ENCODE results near the gene TOPAZ1.

Gene TOPAZ1

DNA sequence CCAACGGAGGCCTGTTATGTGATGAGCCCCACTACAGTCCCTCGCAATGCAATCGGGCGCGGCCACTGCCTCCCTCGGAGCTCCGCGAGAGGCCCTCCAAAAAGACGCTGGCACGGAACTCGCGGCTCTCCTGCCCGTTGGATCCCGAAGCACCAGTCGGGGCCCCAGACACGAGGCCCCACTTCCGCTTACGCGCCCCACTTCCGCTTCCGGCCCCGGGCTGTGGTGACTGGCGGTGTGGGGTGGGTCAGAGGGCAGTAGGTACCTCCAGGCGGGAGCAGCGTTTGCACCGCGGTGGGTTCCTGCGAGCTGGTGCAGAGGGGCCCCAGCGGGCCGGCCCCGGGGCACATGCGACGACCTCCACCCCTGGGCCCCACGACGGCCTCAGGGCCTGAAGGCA lies at the start of gene TOPAZ1:
TSS of gene TOPAZ1 (plus strand) at position 181 of the 400 bp plus-strand sequence. CDS start at position 349, 168 bp downstream.
- no peak for DNase-seq
- in situ Hi-C loops (cut with HindIII; ENCODE audit: low pct_ligation_motif_present, low pct_unique_long_range_greater_than_20kb, low sequenced_read_pairs), result no loop called here

DNA sequence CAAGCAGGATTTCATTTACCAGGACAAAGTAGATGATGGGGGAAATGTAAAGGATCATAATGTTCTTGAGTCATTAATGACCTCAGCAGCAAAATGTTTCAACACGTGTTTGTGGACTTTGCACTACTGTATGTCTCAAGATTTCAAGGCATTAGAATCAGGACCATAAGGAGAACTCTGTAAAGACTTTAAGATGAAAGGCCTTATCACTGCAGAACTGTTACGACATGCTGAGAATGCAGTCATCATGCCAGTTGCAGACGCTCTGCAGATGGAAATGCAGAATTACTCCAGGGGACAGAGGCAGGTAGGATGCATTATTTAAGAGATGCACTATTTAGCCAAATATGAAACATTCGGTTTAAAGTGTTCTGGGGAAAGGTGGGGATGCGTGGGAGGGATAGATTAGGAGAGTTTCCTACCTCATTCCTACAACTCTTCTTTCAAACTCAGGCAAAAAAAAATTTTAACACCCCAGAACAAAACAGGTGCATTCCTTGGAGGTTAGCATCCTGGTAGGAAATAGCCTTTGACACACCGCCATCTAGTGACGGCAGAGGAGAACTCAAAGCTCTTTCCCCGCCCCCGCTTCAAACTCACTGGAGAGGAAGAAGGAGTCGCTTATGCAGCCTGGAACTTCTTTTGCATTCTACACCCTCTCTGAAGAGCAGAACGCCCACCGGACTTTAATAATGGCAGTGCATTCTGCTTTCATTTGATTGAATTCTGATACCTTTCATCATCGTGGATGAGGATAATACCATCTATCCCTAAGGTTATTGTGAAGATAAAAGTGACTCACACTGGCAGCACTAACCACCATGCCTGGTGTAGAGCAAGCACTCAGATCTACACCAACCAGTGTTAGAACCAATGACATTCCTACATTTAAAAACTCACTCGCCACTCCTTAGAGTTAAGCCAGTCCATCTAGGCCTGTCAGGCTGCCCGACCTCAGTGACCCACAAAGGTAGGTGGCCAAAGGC lies 43.1 kb upstream of the TOPAZ1 start:
- in situ Hi-C loops (cut with HindIII; ENCODE audit: low pct_ligation_motif_present, low pct_unique_long_range_greater_than_20kb, low sequenced_read_pairs), result no loop called here
- DNase-seq, result peak; percentile 72

DNA sequence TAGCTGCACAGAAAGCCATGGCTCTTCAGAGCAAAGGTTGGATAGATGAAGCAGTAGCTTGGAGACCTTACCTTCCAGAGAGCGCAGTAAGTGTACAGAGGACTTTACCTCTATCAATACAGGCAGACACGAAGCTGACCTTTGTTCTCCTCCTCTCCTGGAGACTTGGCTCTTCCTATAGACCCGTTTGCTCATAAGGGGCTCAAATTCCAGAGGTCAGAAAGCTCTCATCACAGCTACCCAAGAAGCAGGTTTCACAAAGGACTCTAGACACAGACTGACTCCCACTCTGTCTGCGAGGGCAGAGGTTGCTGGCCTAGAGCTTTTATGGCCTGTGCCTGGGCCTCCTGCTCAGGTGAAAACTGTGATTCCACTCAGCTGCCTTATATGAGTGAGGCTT lies 35.4 kb upstream of the TOPAZ1 start:
- in situ Hi-C loops (cut with HindIII; ENCODE audit: low pct_ligation_motif_present, low pct_unique_long_range_greater_than_20kb, low sequenced_read_pairs), result no loop called here
- no peak for DNase-seq

DNA sequence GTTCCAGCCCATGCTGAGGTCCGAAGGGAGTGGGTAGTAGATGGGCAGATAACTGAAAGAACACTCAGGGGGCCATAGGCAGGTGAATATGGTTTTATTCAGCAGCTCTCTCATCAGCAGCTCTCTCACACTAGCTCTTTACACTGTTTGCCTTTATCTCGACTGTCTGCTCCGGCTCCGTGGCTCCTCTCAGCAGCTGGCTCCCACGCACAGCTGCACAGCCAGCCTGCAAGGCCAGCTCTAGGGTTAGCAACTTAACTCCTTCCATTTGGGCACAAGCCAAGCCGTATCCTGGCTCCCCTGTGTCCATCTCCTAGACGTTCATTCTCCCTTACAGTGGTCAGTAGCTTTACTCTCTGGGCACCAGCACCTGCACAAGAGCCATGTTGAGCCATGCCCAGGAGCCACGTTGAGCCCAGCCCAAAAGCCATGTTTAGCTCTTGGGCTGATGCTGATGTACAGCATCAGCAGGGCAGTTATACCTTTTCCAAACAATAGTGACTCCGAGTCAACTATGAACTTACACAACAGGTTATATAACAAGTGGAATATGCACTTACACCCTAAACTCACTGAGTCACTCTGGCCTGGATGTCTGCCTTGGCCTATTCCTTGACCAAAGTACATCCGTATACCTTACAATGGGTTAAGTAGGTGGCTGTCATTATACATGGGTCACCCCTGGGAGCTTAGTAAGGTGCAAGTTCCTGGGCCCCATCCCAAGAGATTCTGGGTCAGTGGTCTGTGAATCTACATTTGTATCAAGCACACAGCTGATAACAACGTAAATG lies 34.6 kb upstream of the TOPAZ1 start:
- in situ Hi-C loops (cut with HindIII; ENCODE audit: low pct_ligation_motif_present, low pct_unique_long_range_greater_than_20kb, low sequenced_read_pairs), result no loop called here
- no peak for DNase-seq

DNA sequence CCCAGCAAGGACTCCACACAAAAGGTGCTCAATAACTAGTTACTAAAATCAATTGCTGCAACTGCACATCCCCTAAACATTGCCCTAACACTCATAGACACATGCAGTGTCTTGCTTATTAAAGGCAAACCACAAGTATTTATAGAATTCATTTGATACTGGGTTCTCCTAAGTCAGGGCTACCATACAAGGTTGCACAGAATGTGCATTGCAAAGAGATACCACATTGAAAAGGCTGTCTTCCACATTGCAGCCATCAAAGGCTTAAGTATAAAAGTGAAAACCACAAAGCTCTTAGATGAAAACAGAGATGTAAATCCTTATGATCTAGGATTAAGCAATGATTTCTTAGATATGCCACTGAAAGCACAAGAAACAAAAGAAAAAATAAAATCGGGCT lies 33.6 kb upstream of the TOPAZ1 start:
- in situ Hi-C loops (cut with HindIII; ENCODE audit: low pct_ligation_motif_present, low pct_unique_long_range_greater_than_20kb, low sequenced_read_pairs), result no loop called here

DNA sequence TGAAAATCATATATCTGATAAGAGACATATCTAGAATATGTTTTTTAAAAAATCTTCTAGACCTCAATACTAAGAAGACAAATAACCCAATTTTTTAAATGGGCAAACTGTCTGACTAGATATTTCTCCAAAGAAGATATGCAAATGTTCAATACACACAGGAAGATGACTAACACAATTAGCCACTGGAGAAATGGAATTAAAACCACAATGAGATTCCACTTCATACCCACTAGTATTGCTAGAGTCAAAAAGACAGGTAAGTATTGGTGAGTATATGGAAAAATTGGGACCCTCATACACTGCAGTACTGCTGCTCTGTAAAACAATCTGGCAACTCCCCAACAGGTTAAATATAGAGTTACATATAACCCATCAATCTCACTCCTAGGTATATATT lies 33.1 kb upstream of the TOPAZ1 start:
- in situ Hi-C loops (cut with HindIII; ENCODE audit: low pct_ligation_motif_present, low pct_unique_long_range_greater_than_20kb, low sequenced_read_pairs), result no loop called here
- no peak for DNase-seq

More for the DNA sequence above, 33.6 kb upstream of the TOPAZ1 start:
- DNase-seq, result no peak

DNA sequence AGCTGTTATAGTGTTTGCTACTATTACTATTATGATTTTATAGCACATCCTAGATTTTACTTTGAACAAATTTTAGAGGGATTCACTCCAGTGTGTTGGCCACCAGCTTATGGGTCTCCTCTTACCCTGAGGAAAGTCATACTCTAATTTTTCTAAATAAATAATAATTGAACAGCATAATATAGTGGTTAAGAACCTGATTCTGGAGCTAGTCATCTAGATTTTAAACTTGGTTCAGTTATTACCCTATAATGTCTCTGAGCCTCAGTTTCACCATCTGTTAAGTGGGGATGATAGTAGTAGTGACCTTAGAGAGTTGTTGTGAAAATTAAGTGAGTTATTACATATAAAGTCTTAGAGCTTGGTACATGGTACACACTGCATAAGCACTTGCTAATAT lies 30.7 kb upstream of the TOPAZ1 start:
- in situ Hi-C loops (cut with HindIII; ENCODE audit: low pct_ligation_motif_present, low pct_unique_long_range_greater_than_20kb, low sequenced_read_pairs), result no loop called here
- DNase-seq, result no peak

DNA sequence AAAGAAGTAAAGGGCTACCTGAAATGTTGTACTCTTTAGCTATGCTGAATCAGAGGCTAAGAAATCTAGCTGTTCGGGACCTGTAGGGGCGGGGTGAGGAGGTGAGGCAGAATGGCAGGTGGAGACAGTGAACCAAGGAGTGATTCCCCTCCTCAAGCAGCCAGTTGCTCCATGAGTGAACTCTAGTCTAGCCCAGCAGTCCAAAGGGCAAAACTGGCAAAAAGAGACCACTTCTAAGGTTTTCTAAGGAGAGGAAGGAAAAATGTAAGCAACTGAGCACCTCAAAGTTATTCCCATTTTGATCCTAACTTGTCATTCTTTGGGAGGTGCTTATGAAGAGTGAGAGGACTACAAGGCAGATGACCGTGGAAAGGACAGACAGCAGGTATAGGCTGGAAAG lies 19.3 kb upstream of the TOPAZ1 start:
- in situ Hi-C loops (cut with HindIII; ENCODE audit: low pct_ligation_motif_present, low pct_unique_long_range_greater_than_20kb, low sequenced_read_pairs), result no loop called here
- DNase-seq, result no peak

DNA sequence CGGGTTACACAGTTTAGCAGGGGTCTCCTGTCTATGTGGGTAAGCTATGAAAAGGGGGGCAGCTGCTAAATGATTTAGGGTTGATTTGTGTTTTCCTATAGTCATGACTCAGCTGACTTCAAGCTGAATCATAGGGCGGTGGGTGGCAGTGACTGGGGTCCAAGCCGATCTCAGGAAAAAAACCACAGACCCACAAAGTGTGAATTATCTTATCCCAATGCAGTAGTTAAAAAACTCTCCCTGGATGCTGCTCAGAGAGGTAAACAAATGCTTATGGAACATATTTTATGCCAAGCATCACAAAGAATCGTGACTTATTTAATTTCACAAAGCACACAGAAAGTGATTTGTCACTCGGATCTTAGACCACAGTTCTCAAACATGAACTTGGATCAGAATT lies 18.4 kb upstream of the TOPAZ1 start:
- in situ Hi-C loops (cut with HindIII; ENCODE audit: low pct_ligation_motif_present, low pct_unique_long_range_greater_than_20kb, low sequenced_read_pairs), result no loop called here
- DNase-seq, result no peak

DNA sequence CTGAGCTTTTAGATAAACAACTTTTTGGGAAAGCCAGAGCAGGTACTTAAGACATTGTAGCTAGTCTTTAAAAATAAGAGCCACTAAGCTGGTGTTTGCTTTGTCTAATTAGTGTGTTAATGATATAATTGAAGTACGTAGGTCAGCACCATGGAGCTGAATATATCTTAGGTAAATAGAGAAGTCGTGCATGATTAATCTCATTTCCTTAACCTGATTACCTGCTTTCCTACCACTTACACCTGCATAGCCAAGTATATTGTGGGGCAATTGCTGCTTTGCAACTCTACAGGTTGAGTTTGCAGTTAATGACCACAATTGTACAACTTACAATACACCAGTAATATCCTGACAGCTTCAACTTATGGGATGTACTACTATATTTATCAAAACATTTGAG lies 17.6 kb upstream of the TOPAZ1 start:
- in situ Hi-C loops (cut with HindIII; ENCODE audit: low pct_ligation_motif_present, low pct_unique_long_range_greater_than_20kb, low sequenced_read_pairs), result no loop called here
- no peak for DNase-seq

DNA sequence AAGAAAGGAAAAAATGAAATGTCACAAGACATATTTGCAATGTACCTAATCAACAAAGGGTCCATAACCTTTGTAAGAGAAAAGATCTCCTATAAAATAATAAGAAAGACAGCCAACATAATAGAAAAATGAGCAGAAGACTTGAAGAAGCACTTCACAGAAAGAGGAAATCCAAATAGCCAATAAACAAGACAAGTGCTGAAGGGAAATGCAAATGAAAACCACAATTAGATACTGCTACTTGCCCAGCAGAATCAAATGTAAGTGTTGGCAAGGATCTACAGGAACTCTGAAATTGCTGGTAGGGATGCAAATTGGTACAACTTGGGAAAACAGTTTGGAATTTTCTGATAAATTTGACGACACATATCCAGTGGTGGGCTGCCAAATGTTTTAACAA lies 15.1 kb upstream of the TOPAZ1 start:
- DNase-seq, result no peak
- in situ Hi-C loops (cut with HindIII; ENCODE audit: low pct_ligation_motif_present, low pct_unique_long_range_greater_than_20kb, low sequenced_read_pairs), result no loop called here

DNA sequence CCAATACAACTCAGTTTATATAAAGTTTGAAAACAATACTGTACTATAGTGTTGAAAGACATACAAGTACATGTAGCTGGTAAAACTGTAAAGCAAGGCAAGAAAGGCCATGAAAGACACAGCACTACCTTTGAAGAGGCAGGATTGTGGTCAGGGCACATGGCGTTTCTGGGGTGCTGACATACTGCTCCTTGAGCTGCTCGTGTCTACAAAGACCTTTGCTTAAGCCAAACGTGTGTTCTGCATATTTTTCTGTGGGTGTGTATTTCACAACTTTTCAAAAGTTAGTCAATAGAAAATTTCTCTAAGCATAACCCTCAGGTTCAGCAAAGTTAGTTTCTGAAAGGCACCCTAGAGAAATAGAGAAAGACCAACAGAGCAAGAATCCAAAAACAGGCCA lies 14.1 kb upstream of the TOPAZ1 start:
- no peak for DNase-seq
- in situ Hi-C loops (cut with HindIII; ENCODE audit: low pct_ligation_motif_present, low pct_unique_long_range_greater_than_20kb, low sequenced_read_pairs), result no loop called here

DNA sequence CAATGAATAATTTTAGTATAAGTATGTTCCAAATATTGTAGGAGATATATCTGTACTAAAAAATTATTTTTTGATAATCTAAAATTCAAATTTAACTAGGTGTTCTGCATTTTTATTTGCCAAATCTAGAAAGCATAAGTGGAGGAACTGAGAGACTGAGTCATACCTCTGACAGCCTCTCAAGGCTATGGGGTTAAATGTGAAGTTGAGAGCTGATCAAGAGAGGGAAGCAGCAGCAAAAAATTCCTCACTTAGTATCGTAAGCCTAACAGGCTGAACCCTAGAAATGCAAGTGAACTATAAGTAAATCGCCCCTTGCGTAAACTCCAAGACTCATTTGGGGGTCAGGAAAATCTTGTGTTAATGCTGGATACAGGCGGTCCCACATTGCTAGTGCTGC lies 12.8 kb upstream of the TOPAZ1 start:
- DNase-seq, result no peak
- in situ Hi-C loops (cut with HindIII; ENCODE audit: low pct_ligation_motif_present, low pct_unique_long_range_greater_than_20kb, low sequenced_read_pairs), result no loop called here

DNA sequence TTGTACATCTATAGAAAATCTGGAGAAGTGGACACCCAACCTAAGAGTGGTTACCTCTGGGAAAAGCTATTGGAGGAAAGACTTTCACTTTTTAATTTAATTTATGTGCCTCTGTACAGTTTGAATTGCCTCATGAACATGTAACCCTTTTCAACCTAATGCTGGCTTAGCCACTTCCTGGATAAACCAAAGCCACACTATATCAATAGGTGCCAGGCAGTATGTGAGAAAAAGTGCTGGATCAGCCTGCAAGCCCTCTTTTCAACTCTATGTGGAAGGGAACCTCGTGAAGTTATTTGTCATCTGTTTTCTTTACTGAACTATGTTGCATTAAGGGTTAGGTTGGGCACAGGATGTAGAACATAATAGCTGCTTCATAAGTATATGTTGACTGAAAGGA lies 9.3 kb upstream of the TOPAZ1 start:
- in situ Hi-C loops (cut with HindIII; ENCODE audit: low pct_ligation_motif_present, low pct_unique_long_range_greater_than_20kb, low sequenced_read_pairs), result no loop called here
- DNase-seq, result no peak

DNA sequence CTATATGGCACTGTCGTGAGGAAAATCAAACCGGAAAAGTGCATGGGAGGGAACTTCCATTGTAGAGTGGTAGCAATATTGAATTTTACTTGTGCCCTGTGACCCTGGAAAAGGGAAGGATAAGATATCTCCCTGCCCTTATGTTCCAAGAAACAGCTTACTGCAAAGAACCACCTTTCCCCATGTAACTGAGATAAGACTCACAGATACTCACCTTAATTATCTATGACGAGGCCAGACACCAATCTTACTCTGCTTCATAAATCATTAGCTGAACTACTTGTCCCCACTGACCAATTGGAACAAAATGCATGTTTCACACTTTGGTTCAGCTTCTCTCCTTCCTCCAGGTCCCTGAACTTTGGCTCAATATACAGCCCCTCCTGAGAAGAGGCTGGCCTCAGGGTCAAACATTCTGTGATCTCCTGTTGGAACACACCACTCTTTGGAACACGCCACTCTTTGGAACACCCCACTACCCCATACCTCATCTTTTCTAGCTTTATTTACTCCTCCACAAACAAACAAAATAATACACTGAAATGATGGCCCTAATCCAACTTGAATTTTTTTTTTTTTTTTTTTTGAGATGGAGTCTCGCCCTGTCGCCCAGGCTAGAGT lies 6.9 kb upstream of the TOPAZ1 start:
- in situ Hi-C loops (cut with HindIII; ENCODE audit: low pct_ligation_motif_present, low pct_unique_long_range_greater_than_20kb, low sequenced_read_pairs), result no loop called here

DNA sequence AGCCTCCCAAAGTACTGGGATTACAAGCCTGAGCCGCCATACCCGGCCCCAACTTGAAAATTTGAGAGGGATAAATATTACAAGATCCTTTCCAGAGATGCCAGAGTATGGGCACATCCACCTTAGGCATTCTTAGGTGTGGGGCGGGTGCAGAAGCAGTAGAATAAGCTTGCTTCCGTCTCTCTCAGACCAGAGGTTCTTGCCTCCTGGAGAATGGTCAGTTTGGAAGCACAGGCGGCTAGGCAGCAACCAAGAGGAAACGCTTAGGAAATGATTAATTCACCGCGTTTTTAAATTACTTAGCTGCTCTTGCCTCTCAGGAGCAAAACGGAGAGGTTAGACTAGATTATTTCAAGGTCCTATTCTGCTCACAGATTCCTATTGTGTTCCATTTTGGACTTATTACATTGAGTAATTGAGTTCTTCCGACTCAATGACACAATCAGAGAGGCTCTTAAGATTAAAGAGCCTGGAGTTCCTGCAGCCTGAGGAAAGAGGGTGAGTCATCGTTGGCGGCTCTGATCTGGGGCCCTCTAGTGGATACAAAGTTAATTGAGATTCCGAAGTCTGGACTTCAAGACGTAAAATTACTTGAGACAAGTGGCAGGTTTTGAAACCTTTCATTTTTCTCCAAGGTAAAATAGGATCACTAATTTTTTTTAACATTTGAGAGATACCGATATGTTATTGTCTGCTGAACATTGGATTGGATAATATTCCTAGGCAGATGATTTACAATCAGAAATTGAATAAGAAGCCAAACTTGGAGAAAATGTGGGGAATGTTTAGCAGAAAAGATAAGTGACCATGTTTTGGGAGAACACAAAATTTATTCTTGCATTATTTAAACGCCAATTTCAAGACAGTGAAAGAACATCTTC lies 5.8 kb upstream of the TOPAZ1 start:
- in situ Hi-C loops (cut with HindIII; ENCODE audit: low pct_ligation_motif_present, low pct_unique_long_range_greater_than_20kb, low sequenced_read_pairs), result no loop called here

More for the DNA sequence above, 6.9 kb upstream of the TOPAZ1 start:
- no peak for DNase-seq

DNA sequence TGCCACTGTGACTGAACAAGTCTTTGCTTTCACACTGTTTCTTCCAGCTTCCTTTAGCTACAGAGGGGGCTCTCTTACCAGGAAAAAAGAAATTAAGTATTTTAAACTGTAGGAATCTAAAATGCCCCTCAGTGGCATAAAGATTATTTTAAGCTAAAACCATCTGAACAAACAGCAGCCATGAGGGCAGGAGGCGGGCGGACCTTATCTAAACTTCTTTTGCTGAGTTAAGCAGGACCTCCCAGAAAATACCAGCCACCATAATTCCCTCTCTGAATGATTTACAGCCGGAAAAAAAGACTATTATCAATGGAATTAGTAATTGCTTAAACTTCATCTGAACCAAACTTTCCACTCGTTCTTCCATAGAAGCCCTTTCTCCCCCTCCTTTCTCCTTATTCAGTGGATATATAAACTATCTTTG lies 5.2 kb upstream of the TOPAZ1 start:
- no peak for DNase-seq
- in situ Hi-C loops (cut with HindIII; ENCODE audit: low pct_ligation_motif_present, low pct_unique_long_range_greater_than_20kb, low sequenced_read_pairs), result no loop called here

More for the DNA sequence above, 5.8 kb upstream of the TOPAZ1 start:
- peak; percentile 87 for DNase-seq

DNA sequence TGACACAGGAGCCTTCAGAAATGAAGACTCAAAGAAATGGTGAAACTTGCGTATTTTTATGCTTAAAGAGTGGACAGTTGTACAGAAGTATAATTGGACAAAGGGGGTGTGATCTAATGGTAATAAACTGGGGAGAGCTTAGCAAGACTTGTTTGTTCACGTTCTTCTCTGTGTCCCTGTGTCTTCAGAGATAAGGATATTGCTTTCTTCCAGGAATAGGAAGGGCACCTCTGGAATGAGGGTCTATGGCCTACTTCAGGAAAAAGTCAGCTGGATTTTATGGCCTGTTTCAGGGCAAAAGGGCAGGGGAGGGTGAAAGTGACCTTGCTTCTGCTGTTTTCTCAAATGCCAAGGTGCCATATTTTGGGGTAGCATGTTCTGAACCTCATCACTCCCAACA lies 4.5 kb upstream of the TOPAZ1 start:
- DNase-seq, result no peak
- in situ Hi-C loops (cut with HindIII; ENCODE audit: low pct_ligation_motif_present, low pct_unique_long_range_greater_than_20kb, low sequenced_read_pairs), result no loop called here

Measured in ACHN (cell line).